SHP77 (cell line): Measurements from ENCODE around the gene RTCA.
"Not testable (repeated sequence)": the region's sequence is repeated elsewhere in the genome, so short reads cannot be mapped to it uniquely, and the experiment has no call there.

Experiments used
- DNase-seq, 2 experiments: peaks; one replicate each; lab custom pipeline; 2025; lab: John Stamatoyannopoulos, UW

RTCA gene

DNA sequence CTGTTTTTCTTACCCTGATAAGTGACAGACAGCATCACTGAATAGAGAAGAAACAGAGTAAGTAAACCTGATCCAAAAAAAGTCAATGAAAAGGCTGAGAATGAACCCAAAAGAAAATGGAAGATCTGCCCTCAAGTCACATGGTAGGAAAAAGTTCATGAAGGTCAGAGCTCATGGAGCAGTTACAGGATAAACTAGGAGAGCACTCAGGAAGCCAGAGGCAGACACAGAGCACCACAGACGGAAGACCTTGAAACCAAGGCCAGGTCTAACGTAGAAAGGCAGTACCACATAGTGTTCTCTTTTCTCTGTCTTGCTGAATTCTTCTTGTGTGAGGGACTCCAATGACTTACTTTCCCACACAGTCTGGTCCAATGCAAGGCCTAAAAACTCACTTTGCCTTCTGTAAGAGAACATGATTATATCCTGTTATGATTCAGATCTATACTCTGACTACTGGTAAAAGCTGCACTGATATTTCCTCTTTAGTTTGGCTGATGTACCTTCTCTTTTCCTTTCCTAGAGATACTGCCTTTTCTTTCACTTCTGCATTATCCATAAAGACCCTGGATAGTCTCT lies 40.8 kb downstream of the RTCA start:
- no peak for DNase-seq

DNA sequence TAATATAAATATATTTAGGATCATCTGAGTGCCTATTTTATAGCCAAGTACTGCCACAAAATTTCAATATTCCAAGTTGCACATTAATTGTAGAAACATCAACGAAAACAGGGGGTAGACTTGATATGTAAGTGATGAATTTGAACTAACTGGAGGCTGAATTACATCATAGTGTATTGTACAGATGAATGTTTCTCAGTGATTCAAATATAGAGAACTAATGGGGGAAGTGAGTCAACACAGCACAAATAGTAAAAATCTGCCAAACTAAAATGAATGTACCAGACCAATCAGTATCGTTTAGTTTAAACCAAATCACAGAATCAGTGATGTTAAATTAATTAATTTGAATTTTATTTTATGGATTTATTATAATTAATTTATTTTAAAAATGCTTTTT lies 42.8 kb downstream of the RTCA start:
- DNase-seq: no peak

- DNase-seq: no peak
These were observed 43.8 kb downstream of the RTCA start for GRCh38 chr1:100309863-100310262.

DNA sequence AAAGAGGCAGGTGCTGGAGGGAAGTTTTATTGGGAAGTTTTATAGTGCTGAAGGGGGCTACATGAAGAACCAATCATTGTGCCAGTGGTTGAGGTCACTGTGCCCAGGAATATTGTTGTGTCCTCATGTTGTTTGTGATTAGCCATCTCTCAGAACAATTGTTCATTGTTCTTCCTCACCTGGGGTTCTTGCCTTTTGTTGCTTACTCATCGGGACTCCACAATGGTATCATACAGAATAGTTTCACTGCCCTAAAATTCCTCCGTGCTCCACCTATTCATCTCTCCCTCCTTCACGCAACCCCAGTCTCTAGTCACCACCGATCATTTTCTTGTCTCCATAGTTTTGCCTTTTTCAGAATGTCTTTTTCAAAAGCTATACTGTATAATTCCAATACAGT lies 47.4 kb downstream of the RTCA start:
- no peak for DNase-seq

- no peak for DNase-seq
These were observed 50.6 kb downstream of the RTCA start for GRCh38 chr1:100316622-100317021.

DNA sequence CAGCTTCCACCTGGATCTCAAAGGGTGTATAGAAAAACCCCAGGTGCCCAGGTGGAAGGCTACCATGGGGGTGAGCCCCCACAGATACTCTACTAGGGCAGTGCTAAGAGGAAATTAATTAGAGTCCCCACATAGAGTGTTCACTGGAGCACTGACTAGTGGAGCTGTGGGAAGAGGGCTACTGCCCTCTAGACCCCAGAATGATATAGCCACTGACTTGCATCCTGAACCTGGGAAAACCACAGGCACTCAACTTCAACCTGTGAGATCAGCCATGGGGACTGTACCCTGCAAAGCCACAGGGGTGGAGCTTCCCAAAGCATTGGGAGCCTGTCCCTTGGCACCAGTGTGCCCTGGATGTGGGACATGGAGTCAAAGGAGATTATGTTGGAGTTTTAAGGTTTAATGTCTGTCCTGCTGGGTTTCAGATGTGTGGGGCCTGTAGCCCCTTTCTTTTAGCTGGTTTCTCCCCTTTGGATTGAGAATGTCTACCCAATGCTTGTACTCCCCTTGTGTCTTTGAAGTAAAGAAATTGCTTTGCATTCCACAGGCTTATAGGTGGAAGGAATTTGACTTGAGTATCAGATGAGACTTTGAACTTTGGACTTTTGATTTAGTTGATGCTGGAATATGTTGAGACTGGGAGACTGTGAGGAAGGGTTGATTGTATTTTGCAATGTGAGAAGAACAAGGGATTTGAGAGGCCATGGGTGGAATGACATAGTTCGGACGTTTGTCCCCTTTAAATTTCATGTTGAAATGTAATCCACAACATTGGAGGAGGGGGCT lies 54.5 kb downstream of the RTCA start:
- no peak for DNase-seq

- no peak for DNase-seq
These were observed 55.1 kb downstream of the RTCA start for GRCh38 chr1:100321100-100321493.

DNA sequence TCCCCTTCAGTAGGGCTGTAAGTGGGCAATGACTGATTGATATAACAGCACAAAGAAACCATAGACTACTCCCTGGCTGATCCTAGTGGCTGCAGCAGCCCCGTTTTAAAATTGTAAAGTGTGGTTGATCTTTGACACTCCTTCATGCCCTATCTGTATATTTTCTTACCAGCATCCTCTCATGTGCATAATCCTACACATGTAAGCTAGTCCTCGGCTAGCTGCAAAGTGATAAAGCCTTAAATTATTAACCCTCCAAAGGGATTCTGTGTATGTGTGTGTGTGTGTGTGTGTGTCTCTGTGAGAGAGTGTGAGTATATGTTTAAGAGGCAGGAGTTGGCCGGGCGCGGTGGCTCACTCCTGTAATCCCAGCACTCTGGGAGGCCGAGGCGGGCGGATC lies 55.5 kb downstream of the RTCA start:
- DNase-seq: no peak

- no peak for DNase-seq
These were observed 56.6 kb downstream of the RTCA start for GRCh38 chr1:100322436-100323211.

GRCh38 chr1:100323419-100324106 lies 57.5 kb downstream of the RTCA start:
- DNase-seq: no peak

DNA sequence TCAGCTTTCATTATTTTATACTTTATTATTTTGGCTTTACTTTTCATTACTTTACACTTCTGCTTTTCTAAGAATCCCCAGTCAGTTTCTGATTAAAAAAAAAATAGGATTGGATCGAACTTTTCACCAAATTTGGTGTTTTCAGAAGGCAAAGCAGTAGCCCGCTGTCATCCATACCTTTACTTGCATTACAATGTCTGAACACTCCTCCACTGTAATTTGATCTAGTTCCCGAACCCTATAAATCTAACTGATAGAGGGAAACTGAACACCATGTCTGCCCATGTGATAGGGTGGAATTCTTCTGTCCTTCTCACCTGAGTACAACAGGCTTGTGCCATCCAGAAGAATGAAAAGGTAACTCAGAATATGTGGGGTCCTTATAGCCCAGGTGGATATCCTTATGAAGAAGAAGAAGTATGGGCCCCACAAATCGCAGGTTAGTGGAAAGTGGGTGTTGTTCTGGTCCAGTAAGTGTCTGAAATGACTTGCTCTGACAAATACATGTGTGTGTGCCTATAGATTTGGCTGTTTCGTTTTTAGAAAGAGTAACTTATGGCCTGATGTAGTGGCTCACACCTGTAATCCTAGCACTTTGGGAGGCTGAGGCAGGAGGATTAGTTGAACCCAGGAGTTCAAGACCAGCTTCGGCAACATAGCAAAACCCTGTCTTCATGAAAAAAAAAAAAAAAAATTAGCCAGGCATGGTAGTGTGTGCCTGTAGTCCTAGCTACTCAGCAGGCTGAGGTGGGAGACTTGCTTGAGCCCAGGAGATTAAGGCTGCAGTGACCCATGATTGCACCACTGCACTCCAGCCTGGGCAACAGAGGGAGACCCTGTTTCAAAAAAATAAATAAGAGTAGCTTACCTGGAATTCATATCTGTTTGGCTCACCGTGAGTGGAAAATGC lies 59.7 kb downstream of the RTCA start:
- DNase-seq: no peak

GRCh38 chr1:100326325-100326670 lies 60.3 kb downstream of the RTCA start:
- not testable (repeated sequence) for DNase-seq

GRCh38 chr1:100328133-100328532 lies 62.1 kb downstream of the RTCA start:
- DNase-seq: no peak

- DNase-seq: not testable (repeated sequence)
These were observed 65.1 kb downstream of the RTCA start for GRCh38 chr1:100331146-100331545.

DNA sequence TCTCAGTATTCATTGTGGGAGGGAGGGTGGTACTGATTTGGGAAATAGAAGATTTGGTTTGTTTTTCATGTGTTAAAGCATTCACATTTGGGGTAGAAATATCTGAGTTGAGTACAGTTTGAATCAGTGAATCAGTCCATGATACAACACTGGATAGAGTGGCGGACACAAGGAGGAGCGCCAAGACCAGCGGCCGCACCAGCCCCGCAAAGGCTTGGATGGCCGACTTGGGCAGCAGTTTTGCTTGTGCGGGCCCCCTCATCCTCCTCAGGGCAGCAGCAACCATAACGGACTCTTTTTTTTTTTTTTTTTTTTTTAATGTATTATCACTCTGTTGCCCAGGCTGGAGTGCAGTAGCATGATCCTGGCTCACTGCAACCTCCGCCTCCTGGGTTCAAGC lies 66.3 kb downstream of the RTCA start:
- no peak for DNase-seq

GRCh38 chr1:100335436-100335835 lies 69.4 kb downstream of the RTCA start:
- no peak for DNase-seq

DNA sequence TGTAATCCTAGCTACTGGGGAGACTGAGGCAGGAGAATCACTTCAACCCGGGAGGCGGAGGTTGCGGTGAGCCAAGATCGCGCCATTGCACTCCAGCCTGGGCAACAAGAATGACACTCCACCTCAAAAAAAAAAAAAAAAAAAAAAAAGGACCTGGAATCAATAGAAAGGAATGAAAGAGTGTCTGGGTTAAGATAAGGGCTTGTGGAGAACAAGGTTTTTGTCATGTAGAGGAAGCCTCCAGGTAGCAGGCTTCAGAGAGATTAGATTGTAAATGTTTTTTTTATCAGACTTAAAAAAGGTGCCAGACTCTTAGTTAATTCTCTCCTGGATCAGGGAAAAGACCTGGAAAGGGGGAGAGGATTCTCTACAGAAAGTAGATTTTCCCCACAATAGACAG lies 71.9 kb downstream of the RTCA start:
- DNase-seq: not testable (repeated sequence)

GRCh38 chr1:100339735-100340134 lies 73.7 kb downstream of the RTCA start:
- DNase-seq: not testable (repeated sequence)

- DNase-seq: no peak
These were observed 74.5 kb downstream of the RTCA start for GRCh38 chr1:100340494-100340893.

DNA sequence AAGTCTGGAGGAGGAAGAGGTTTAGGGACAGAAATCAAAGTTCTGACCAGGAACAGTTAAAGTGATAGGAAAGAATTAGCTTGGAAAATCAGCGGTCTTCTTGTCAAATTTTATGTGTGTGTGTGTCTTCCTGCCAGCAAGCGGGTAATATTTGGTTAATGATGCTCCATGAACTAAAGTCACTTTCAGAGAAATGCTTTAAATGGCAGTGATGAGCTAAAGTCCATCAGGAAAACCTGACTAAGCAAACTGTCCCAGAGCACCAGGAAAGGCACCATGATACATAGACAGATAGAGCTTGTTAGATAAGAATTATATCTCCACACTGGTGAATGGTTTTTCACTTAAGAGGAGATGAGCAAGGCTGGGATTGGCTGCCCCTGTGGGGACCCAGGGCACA lies 76.3 kb downstream of the RTCA start:
- no peak for DNase-seq
